Measurements from ENCODE around the gene RAB32.

DNA sequence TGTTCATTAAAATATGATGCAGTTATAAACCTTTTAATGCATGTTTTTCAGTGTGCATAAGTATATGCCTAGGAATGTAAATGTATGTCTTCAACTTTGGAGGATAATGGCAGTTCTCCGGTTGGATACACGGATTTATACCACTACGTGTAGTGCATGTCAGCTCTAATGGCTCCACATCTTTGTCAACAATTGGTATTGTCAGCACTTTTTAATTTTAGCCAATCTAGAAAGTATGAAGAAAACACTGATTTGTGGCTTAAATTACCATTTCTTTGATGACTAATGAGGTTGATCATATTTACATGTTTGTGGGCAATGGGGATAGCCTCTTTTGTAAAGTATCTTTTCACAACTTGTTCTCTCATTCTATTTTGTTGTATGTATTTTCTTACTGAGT lies 10.9 kb upstream of the RAB32 start:
- no peak for TF ChIP-seq EZH2 (IDR thresholded peaks at IDR 0.05; ENCODE audit: insufficient read depth, poor library complexity, severe bottlenecking)
- no peak for TF ChIP-seq EZH2phosphoT487 (IDR thresholded peaks at IDR 0.05; ENCODE audit: insufficient read depth, low read depth)

All from GM23248 (cell line).